ENCODE measurements around the gene SMARCD1. TPM values are rescaled to one million over a fixed set of nuclear protein-coding genes. Genes with fewer than 3 reads are reported as not detected.

Gene SMARCD1
- total and polyA plus RNA-seq, 2 experiments from 2014 or later: 124 to 287 TPM

DNA sequence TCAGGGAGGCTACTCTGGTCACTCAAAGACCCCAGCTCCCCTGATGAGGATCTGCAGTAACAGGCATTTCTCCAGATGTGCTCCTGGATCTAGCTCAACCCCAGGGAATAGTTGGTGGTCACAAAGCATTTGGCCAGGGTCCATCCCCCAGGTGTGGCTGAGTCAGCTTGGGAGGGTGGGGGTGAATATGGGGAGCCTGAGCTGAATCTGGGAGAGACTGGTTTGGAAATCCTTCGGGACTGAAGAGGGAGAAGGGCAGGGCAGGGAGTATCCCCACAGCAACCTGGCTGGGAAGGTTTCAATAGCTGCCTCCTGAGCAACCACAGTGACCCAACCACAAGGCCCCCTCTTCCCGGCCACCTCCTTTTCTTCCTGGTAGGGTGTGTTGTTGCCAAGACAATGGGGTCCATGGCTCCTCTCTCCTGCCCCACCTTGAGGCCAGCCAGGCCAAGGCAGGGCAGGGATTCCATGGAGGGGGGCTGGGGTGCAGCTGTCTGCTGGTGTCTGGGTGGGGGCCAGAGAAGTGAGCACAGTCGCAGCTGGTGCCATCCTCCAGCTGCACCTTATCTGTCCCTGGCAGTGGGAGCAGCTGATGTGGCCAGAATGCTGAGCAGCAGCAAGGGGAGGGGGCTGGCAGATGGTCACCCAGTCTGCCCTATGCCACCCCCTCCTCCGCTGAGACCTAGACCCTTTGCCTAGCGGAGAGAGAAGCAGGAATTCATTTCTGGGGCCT, 22.2 kb upstream of the SMARCD1 start:
- Mint-ChIP-seq H3K9me3 (no peaks in the 10 kb centered on the region), H3K4me3 (no peak overlapping the region), H3K27me3 (ENCODE audit: insufficient read depth, low read depth, poor library complexity) (peaks cover 23% of the 10 kb centered on the region), H3K27ac (no peak overlapping the region), H3K4me1 (peaks cover 12% of the 10 kb centered on the region; the same call in 2 of the 3 replicates), H3K36me3 (ENCODE audit: low read depth) (no peaks in the 10 kb centered on the region; the same call in 2 of the 3 replicates)
- no peak overlapping the region for H3K4me2 ChIP-seq
- H3K4me1 ChIP-seq (ENCODE audit: insufficient read depth): peaks cover 3% of the 10 kb centered on the region; the same call in 1 of the 2 replicates
- peak; percentile 17 for ATAC-seq
- H3F3A ChIP-seq (replicated peaks; ENCODE audit: low read depth): no peaks in the 10 kb centered on the region
- H3K27me3 ChIP-seq (ENCODE audit: insufficient read depth): peaks cover 44% of the 10 kb centered on the region
- H3K36me3 ChIP-seq (ENCODE audit: insufficient read depth): no peaks in the 10 kb centered on the region
- no peaks in the 10 kb centered on the region for H3K79me2 ChIP-seq (replicated peaks; ENCODE audit: insufficient read depth)
- H3K4me3 ChIP-seq: no peak overlapping the region
- H4K20me1 ChIP-seq (replicated peaks; ENCODE audit: insufficient read depth): no peaks in the 10 kb centered on the region
- no peak overlapping the region for H3K27ac ChIP-seq (ENCODE audit: low read depth)
- H3K9me2 ChIP-seq (ENCODE audit: insufficient read depth): no peaks in the 10 kb centered on the region
- DNase-seq (ENCODE audit: low spot score): no peak
- no peak for TF ChIP-seq EZH2phosphoT487 (IDR thresholded peaks at IDR 0.05; ENCODE audit: unreplicated experiment)
- TF ChIP-seq, protein P1, sequence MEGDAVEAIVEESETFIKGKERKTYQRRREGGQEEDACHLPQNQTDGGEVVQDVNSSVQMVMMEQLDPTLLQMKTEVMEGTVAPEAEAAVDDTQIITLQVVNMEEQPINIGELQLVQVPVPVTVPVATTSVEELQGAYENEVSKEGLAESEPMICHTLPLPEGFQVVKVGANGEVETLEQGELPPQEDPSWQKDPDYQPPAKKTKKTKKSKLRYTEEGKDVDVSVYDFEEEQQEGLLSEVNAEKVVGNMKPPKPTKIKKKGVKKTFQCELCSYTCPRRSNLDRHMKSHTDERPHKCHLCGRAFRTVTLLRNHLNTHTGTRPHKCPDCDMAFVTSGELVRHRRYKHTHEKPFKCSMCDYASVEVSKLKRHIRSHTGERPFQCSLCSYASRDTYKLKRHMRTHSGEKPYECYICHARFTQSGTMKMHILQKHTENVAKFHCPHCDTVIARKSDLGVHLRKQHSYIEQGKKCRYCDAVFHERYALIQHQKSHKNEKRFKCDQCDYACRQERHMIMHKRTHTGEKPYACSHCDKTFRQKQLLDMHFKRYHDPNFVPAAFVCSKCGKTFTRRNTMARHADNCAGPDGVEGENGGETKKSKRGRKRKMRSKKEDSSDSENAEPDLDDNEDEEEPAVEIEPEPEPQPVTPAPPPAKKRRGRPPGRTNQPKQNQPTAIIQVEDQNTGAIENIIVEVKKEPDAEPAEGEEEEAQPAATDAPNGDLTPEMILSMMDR (conservative IDR thresholded peaks at IDR 0.05; ENCODE audit: low read depth in 2 of 2): peak in 1 of 2 experiments; percentile 14; a peak in 1 of 4 replicates
- no peak overlapping the region for H2AFZ ChIP-seq

DNA sequence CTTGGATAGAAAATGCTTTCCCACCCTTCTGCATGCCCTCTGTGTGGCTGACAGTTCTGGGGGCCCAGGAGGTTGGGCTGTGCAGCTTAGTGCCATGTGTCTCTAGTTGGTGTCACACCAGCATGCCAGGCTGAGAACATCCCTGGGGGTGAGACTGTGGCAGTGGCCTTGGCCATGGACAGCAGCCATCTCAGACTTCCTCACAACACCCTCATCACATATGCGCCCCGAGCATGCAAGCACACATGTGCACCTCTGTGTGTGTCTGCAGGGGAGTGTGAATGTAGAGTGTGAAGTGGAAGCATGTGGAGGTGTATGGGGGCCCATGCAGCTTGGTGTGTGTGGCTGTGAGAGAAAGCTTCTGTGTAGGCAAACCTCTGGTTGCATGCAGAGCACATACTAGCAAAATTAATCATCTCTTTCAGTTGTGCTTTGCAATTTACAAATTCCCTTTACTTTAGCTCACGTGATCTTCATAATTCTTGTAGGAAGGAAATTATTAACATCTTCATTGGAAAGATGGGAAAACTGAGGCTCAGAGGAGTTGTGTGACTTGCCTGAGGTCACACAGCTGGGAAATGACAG, 19.3 kb upstream of the SMARCD1 start:
- Mint-ChIP-seq H3K36me3 (ENCODE audit: low read depth) (no peaks in the 10 kb centered on the region; the same call in 2 of the 3 replicates), H3K4me3 (no peak overlapping the region), H3K4me1 (peaks cover 12% of the 10 kb centered on the region), H3K27me3 (ENCODE audit: insufficient read depth, low read depth, poor library complexity) (peaks cover 2% of the 10 kb centered on the region), H3K27ac (no peak overlapping the region), H3K9me3 (no peaks in the 10 kb centered on the region)
- TF ChIP-seq CREB1 (CRISPR knock-in tag; IDR thresholded peaks at IDR 0.05; ENCODE audit: low read depth) (no peak), POLR2AphosphoS5 (IDR thresholded peaks at IDR 0.05; ENCODE audit: low read depth) (no peak), JUNB (IDR thresholded peaks at IDR 0.05; ENCODE audit: unreplicated experiment) (no peak), ZNF114 (CRISPR knock-in tag; IDR thresholded peaks at IDR 0.05) (no peak), STAT1 (IDR thresholded peaks at IDR 0.05; ENCODE audit: unreplicated experiment) (no peak), ZNF331 (CRISPR knock-in tag; IDR thresholded peaks at IDR 0.05; ENCODE audit: low read depth) (no peak), EZH2phosphoT487 (IDR thresholded peaks at IDR 0.05; ENCODE audit: unreplicated experiment) (no peak)
- TF ChIP-seq, protein P2, sequence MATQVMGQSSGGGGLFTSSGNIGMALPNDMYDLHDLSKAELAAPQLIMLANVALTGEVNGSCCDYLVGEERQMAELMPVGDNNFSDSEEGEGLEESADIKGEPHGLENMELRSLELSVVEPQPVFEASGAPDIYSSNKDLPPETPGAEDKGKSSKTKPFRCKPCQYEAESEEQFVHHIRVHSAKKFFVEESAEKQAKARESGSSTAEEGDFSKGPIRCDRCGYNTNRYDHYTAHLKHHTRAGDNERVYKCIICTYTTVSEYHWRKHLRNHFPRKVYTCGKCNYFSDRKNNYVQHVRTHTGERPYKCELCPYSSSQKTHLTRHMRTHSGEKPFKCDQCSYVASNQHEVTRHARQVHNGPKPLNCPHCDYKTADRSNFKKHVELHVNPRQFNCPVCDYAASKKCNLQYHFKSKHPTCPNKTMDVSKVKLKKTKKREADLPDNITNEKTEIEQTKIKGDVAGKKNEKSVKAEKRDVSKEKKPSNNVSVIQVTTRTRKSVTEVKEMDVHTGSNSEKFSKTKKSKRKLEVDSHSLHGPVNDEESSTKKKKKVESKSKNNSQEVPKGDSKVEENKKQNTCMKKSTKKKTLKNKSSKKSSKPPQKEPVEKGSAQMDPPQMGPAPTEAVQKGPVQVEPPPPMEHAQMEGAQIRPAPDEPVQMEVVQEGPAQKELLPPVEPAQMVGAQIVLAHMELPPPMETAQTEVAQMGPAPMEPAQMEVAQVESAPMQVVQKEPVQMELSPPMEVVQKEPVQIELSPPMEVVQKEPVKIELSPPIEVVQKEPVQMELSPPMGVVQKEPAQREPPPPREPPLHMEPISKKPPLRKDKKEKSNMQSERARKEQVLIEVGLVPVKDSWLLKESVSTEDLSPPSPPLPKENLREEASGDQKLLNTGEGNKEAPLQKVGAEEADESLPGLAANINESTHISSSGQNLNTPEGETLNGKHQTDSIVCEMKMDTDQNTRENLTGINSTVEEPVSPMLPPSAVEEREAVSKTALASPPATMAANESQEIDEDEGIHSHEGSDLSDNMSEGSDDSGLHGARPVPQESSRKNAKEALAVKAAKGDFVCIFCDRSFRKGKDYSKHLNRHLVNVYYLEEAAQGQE (IDR thresholded peaks at IDR 0.05; ENCODE audit: unreplicated experiment): no peak
- TF ChIP-seq, protein P3, sequence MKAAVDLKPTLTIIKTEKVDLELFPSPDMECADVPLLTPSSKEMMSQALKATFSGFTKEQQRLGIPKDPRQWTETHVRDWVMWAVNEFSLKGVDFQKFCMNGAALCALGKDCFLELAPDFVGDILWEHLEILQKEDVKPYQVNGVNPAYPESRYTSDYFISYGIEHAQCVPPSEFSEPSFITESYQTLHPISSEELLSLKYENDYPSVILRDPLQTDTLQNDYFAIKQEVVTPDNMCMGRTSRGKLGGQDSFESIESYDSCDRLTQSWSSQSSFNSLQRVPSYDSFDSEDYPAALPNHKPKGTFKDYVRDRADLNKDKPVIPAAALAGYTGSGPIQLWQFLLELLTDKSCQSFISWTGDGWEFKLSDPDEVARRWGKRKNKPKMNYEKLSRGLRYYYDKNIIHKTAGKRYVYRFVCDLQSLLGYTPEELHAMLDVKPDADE (IDR thresholded peaks at IDR 0.05): no peak
- TF ChIP-seq, protein P1 (conservative IDR thresholded peaks at IDR 0.05; ENCODE audit: low read depth in 2 of 2): no peak
- no peaks in the 10 kb centered on the region for H3F3A ChIP-seq (replicated peaks; ENCODE audit: low read depth)
- no peak for ATAC-seq
- no peaks in the 10 kb centered on the region for H3K9me2 ChIP-seq (ENCODE audit: insufficient read depth)
- H2AFZ ChIP-seq: no peak overlapping the region
- H4K20me1 ChIP-seq (replicated peaks; ENCODE audit: insufficient read depth): no peaks in the 10 kb centered on the region
- peaks cover 3% of the 10 kb centered on the region; the same call in 1 of the 2 replicates for H3K4me1 ChIP-seq (ENCODE audit: insufficient read depth)
- H3K27me3 ChIP-seq (ENCODE audit: insufficient read depth): peaks cover 14% of the 10 kb centered on the region
- H3K4me3 ChIP-seq: no peak overlapping the region
- no peak overlapping the region for H3K27ac ChIP-seq (ENCODE audit: low read depth)
- DNase-seq (ENCODE audit: low spot score): no peak
- no peak overlapping the region for H3K4me2 ChIP-seq
- no peaks in the 10 kb centered on the region for H3K36me3 ChIP-seq (ENCODE audit: insufficient read depth)
- H3K79me2 ChIP-seq (replicated peaks; ENCODE audit: insufficient read depth): no peaks in the 10 kb centered on the region
